Activated CD8-positive, alpha-beta memory T cell treated with anti-CD3 and anti-CD28 coated beads, Interleukin-2, amount 50 U/mL, for 48 hours (primary cell): Measurements from ENCODE around the gene NPIPB6.

Experiments used
- DNase-seq: peaks from one replicate; pipeline ENCODE4 v3.0.0-alpha.2; 2020

The NPIPB6 gene

DNA sequence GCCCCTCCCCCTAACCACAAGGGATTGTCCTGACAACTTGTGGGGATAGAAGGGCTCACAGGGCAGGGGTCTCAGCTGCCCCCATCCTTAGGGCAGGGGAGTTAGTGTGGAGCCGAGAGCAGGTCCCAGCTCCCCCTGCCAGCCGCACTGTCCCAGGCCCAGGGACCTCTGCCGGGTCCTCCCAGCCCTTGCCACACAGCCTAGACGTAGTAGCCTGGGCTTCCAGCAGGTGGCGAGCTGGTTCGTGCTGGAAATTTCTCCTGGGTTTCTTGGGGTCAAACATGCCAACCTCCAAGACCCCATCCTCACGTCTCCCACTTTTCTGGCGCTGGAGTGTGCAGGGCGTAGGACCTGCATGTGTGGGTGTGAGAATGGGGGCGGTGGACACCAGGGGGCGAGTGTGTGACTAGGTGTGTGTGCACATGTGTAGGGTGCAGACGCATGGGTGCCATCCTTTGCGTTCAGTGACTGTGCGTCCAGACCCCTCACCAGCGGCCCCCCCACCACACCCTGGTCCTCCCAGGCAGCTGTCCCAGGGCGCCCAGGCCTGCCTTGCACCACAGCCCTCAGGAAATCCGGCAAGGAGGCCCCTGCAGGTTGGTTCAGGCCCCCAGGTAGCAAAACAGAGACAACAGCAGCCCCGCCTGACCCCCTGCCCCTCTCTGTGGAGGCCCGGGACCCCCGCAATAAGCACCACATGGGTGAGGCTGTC lies 41.5 kb downstream of the NPIPB6 start:
- DNase-seq: peak; percentile 79

- DNase-seq: no peak
Observed at GRCh38 chr16:28320741-28321140, 42.6 kb downstream of the NPIPB6 start.

GRCh38 chr16:28320023-28320561 lies 43.2 kb downstream of the NPIPB6 start:
- no peak for DNase-seq

DNA sequence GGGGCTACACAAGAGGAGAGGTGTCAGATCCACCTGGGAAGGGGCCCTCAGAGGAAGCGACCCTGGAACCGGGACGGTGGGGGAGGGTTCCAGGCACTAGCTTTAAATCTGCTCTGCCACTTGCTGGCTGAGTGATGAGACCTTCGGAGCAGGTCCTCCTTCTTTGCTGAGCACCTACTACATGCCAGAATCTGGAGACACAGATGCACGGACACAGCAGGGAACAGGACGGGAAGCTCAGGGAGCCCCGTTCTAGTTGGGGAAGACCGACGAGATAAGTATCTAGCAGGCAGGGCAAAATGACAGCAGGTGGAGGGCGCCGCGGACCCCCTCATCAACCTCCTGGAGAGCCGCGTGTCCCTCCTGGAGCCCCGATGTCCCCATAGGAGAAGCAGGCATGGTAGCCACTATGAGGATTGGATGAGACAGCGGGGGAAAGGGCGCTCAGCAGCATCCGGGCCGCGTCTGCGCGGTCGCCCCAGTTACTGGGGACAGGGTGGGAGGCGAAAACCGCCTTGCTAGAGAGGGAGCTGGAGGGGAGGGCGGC lies 43.8 kb downstream of the NPIPB6 start:
- DNase-seq: no peak

- DNase-seq: no peak
Observed at GRCh38 chr16:28318042-28318744, 45.1 kb downstream of the NPIPB6 start.

DNA sequence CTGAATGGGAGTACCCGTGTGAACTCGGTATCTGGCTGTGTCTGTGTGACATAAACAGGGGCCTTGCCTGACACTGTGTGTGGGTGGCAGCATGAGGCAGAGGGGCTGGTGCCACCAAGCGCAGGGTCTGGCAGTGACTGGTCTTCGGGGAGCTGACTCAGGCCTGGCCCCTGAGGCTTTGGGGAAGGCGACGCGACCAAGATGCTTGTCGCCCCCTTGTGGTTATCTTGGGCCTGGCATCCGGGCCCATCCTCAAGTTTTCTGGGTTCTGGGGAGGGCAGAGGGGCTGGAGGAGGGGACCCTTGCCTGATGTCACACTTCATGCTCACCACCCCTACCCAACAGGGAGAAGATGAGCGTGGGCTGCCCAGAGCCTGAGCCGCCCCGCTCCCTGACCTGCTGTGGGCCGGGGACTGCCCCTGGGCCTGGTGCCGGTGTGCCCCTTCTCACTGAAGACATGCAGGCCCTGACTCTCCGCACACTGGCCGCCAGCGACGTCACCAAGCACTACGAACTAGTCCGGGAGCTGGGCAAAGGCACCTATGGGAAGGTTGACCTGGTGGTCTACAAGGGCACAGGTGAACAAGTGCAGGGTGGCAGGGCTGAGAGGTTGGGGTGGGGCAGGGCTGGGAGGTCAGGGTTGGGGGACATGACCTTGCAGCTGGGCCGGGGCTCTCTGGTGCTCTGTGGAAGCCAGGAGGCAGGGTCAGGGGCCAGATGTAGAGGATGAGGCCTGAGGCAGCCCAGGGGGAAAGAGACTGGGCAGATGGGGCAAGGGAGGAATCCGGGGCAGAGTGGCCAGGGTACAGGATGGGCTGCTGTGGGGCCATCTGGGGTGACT lies 46.0 kb downstream of the NPIPB6 start:
- peak; percentile 92 for DNase-seq

DNA sequence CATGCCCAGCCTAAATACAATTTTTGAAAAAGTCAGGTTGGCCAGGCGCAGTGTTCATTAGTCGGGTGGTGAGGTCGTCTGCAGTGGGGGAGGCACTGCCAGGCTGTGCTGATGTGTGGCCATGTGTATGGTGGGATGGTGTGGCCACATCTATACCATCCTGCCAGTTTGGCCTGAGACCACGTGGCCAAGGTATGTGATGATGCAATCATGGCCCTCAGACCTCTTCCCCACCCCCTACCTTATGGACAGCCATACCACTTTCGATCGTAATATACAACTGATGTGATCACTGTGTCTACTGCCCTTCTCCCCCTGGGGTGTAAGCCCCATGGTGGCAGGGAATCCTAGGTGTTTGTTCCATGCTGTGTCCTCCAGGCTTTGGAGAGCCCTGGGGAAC lies 47.3 kb downstream of the NPIPB6 start:
- no peak for DNase-seq

- DNase-seq: no peak
Observed at GRCh38 chr16:28313587-28313986, 49.7 kb downstream of the NPIPB6 start.

GRCh38 chr16:28312327-28312726 lies 51.0 kb downstream of the NPIPB6 start:
- DNase-seq: no peak

GRCh38 chr16:28311913-28312312 lies 51.4 kb downstream of the NPIPB6 start:
- no peak for DNase-seq

DNA sequence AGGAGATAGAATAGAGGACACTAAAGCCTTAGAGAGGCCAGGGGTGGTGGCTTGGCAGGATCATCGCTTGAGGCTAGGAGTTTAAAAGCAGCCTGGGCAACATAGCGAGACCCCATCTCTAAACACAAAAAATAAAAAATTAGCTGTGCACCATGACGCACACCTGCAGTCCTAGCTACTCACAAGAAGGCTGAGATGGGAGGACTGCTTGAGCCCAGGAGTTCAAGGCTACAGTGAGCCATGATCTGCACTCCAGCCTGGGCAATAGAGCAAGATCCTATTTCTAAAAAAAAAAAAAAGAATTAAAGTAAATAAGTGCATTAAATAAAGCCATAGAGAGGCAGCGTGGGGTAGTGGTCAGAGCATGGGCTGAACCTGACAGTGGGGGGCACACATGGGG lies 51.9 kb downstream of the NPIPB6 start:
- no peak for DNase-seq

GRCh38 chr16:28310796-28311195 lies 52.5 kb downstream of the NPIPB6 start:
- DNase-seq: no peak

DNA sequence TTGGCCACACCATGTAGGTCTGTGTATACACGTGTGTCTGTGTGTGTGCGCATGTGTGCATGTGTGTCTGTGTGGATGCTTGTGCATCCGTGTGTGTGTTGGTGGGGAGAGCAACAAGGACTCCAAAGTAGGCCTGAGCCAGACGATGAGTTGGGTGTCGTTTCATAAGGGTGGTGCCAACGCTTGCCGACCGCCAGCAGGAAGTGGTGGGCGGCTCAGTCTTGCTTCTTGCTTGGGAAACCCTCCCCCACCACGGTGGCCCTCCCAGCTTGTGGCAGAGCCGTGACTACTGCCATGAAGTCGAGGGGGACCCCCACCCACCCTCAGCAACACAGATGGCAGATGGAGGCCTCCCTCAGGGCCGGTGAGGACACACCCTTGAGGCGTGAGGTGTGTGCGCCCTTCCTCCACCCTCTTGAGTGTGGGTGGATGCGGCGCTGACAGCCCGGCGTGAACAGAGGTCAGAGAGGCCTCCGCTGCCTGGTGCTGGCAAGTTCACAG lies 53.4 kb downstream of the NPIPB6 start:
- DNase-seq: peak; percentile 89

DNA sequence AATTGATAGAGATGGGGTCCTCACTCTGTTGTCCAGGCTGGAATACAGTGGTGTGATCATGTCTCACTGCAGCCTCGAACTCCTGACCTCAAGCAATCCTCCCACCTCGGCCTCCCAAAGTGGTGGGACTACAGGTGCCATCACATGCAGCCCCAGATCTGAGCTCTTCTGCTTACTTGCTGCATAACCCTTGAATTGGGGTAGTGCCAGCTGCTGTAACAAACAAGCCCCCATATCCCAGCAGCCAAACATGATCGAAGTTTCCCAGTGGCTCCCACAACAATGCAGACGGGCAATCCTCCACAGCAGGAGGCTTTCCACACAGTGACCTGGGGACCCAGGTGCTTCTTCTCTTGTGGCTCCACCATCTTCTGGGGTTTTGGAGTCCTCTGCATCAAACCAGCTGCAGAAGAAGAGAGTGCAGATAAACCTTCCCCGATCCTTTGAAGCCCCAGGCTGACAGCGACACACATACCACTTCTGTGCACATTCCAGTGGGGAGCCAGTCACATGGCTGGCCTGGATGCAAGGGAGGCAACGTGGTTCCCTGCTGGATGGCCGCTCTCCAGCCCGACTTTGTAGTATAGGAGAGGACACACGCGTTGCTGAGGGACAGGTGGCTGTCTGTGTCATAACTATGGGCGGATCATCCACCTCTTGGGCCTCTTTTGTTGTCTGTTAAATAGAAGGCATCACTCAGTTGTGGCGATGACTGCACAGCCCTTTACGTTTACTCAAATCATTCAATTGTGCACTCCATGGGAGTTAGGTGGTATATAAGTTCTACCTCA lies 54.3 kb downstream of the NPIPB6 start:
- DNase-seq: no peak

- DNase-seq: no peak
Observed at GRCh38 chr16:28307936-28308335, 55.4 kb downstream of the NPIPB6 start.

GRCh38 chr16:28304214-28304613 lies 59.1 kb downstream of the NPIPB6 start:
- no peak for DNase-seq

DNA sequence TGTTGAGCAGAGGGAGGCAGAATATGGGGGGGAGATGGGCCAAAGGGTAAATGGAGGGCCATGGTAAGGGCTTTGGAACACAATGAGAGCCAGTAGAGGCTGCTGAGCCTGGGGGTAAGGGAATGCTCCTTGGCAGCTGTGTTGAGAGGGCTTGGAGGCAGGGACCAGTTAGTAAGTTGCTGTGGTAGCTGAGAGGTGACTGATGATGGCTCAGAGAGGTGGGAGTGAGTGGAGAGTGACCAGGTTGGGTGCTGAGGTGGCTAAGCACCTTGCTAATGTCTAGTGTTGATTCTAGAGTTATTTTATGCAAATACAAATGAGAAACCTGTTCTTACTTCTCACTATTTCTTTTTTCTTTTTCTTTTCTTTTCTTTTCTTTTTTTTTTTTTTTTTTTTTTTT lies 60.2 kb downstream of the NPIPB6 start:
- no peak for DNase-seq

DNA sequence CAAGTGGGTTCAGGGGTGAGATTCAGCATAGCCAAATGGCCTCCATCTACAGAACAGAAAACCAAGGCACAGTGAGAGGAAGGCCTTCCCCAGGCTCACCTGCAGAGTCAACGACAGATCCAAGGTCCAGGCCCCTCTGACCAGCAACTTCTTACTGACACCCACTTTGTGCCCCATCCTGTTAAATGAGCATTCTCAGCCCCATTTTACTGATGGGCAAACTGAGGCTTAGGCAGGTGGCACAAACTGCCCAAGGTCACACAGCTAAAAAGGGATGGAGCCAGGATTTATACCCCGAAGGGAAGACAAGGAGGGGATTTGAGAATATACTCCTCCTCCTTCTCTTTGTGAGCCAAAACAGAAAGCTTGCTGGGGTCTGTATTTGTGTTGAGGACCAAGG lies 61.7 kb downstream of the NPIPB6 start:
- no peak for DNase-seq

- no peak for DNase-seq
Observed at GRCh38 chr16:28301154-28301553, 62.2 kb downstream of the NPIPB6 start.

GRCh38 chr16:28300327-28300726 lies 63.0 kb downstream of the NPIPB6 start:
- DNase-seq: no peak

GRCh38 chr16:28298511-28298878 lies 64.8 kb downstream of the NPIPB6 start:
- no peak for DNase-seq
